ENCODE results near the gene CCDC57. TPM values are rescaled to one million over a fixed set of nuclear protein-coding genes. Genes with fewer than 3 reads are reported as not detected.

The CCDC57 gene
- total and polyA plus RNA-seq, 9 of the 15 experiments (the other 6 are each of a cell fraction or from before 2014, with no cell fraction given): 0.83 to 36.2 (median 13.6) TPM

- TF ChIP-seq CBX3 (IDR thresholded peaks at IDR 0.05; ENCODE audit: borderline replicate concordance in 1 of 2, low read length in 2 of 2) (peak in 1 of 2 experiments; percentile 70; a peak in 1 of 3 replicates), CREM (IDR thresholded peaks at IDR 0.05; ENCODE audit: low read depth) (peak; percentile 73), RBBP5 (IDR thresholded peaks at IDR 0.05; ENCODE audit: borderline replicate concordance, insufficient read depth, low read length, poor library complexity, severe bottlenecking) (no peak), HNRNPK (IDR thresholded peaks at IDR 0.05; ENCODE audit: low read depth, low read length, poor library complexity, severe bottlenecking) (no peak), EP300 (IDR thresholded peaks at IDR 0.05; ENCODE audit: low read length) (peak; percentile 47), TEAD1 (CRISPR knock-in tag; IDR thresholded peaks at IDR 0.05) (0 out of 4 replicates have a peak, but pooled peaks of 1 of the 2 experiments have one; percentile 17), NELFE (IDR thresholded peaks at IDR 0.05; ENCODE audit: insufficient read depth, insufficient read length) (no peak), MEF2D (tag; conservative IDR thresholded peaks at IDR 0.05; ENCODE audit: low read depth) (no peak), FOXP4 (CRISPR knock-in tag; IDR thresholded peaks at IDR 0.05; ENCODE audit: borderline replicate concordance) (peak; percentile 45; the same call in 1 of the 2 replicates), ZFP1 (CRISPR knock-in tag; IDR thresholded peaks at IDR 0.05) (no peak), NCOR1 (IDR thresholded peaks at IDR 0.05) (peak; percentile 74), RBFOX2 (IDR thresholded peaks at IDR 0.05; ENCODE audit: low read depth, low read length) (peak; percentile 25; the same call in 1 of the 2 replicates), KDM1A (IDR thresholded peaks at IDR 0.05) (peak in 1 of 2 experiments; percentile 85; a peak in 2 of 4 replicates), GTF2F1 (IDR thresholded peaks at IDR 0.05; ENCODE audit: low read depth, low read length) (no peak), EGR1 (conservative IDR thresholded peaks at IDR 0.05) (peak; percentile 84), ZNF165 (CRISPR knock-in tag; IDR thresholded peaks at IDR 0.05; ENCODE audit: borderline replicate concordance) (no peak), CREB5 (CRISPR knock-in tag; IDR thresholded peaks at IDR 0.05) (no peak), STAT5B (CRISPR knock-in tag; IDR thresholded peaks at IDR 0.05) (no peak), FIP1L1 (IDR thresholded peaks at IDR 0.05; ENCODE audit: low read depth, low read length, poor library complexity, severe bottlenecking) (peak; percentile 11), YY1 (IDR thresholded peaks at IDR 0.05; ENCODE audit: borderline replicate concordance in 1 of 3, control insufficient read depth in 1 of 3, extremely low read depth in 1 of 3, insufficient read depth in 3 of 3, insufficient read length in 1 of 3, insufficient replicate concordance in 2 of 3, low read depth in 1 of 3, low read length in 2 of 3) (peak in 2 of 3 experiments; percentile 83 to 84), HNRNPL (IDR thresholded peaks at IDR 0.05; ENCODE audit: low read depth, low read length) (peak; percentile 78)
- TF ChIP-seq, protein P1, sequence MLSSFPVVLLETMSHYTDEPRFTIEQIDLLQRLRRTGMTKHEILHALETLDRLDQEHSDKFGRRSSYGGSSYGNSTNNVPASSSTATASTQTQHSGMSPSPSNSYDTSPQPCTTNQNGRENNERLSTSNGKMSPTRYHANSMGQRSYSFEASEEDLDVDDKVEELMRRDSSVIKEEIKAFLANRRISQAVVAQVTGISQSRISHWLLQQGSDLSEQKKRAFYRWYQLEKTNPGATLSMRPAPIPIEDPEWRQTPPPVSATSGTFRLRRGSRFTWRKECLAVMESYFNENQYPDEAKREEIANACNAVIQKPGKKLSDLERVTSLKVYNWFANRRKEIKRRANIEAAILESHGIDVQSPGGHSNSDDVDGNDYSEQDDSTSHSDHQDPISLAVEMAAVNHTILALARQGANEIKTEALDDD (IDR thresholded peaks at IDR 0.05): no peak
Measured at GRCh38 chr17:82230609-82231311, 18.1 kb upstream of the CCDC57 start (continued).
